Smooth muscle cell (in vitro differentiated cells): Measurements from ENCODE around the gene TTC39C. TPM values are rescaled to one million over a fixed set of nuclear protein-coding genes. Genes with fewer than 3 reads are reported as not detected.

Source experiments
- DNase-seq: peaks from one replicate; lab custom pipeline; 2025; ENCODE audit not compliant: unreplicated experiment; lab: John Stamatoyannopoulos, UW
- H2AFZ ChIP-seq: fragments of 200-600 bp; sonication (generic); 2 replicates; pipeline ENCODE4 v1.6.0; 2016; ENCODE audit warnings: antibody characterized with exemption, low read depth, mild to moderate bottlenecking
- H3F3A ChIP-seq: fragments of 200-600 bp; sonication (generic); 2 replicates; pipeline ENCODE4 v1.6.0; 2017; ENCODE audit warnings: antibody characterized with exemption, low read depth
- H3K27ac ChIP-seq: fragments of 200-600 bp; sonication (generic); 2 replicates; pipeline ENCODE4 v1.5.1; 2016; ENCODE audit warnings: low read depth, mild to moderate bottlenecking
- H3K27me3 ChIP-seq: fragments of 200-600 bp; sonication (generic); 2 replicates; pipeline ENCODE4 v1.6.1; 2016; ENCODE audit warnings: low read depth, mild to moderate bottlenecking
- H3K36me3 ChIP-seq: fragments of 200-600 bp; sonication (generic); 2 replicates; pipeline ENCODE4 v1.5.1; 2016; ENCODE audit warnings: low read depth
- H3K4me1 ChIP-seq: fragments of 200-600 bp; sonication (generic); 2 replicates; pipeline ENCODE4 v1.5.1; 2016; ENCODE audit warnings: low read depth
- H3K4me2 ChIP-seq: fragments of 200-600 bp; sonication (generic); 2 replicates; pipeline ENCODE4 v1.6.0; 2016; ENCODE audit warnings: mild to moderate bottlenecking
- H3K4me3 ChIP-seq: fragments of 200-600 bp; sonication (generic); 2 replicates; pipeline ENCODE4 v1.5.1; 2016; ENCODE audit warnings: mild to moderate bottlenecking
- H3K79me2 ChIP-seq: fragments of 200-600 bp; sonication (generic); 2 replicates; pipeline ENCODE4 v1.6.0; 2016; ENCODE audit warnings: low read depth, mild to moderate bottlenecking
- H3K9ac ChIP-seq: fragments of 200-600 bp; sonication (generic); 2 replicates; pipeline ENCODE4 v1.6.0; 2016; ENCODE audit warnings: low read depth
- H3K9me3 ChIP-seq: fragments of 200-600 bp; sonication (generic); replicated peaks from 2 replicates; pipeline ENCODE4 v1.5.1; 2016; ENCODE audit warnings: low read depth
- H4K20me1 ChIP-seq: fragments of 200-600 bp; sonication (generic); 2 replicates; pipeline ENCODE4 v1.6.0; 2016; ENCODE audit warnings: low read depth
- WGBS: methylation state at CpG from one replicate; pipeline ENCODE4 v1.1.7; 2016; ENCODE audit warnings: low lambda C conversion rate; 5-methylcytosine and 5-hydroxymethylcytosine counted together
- polyA plus RNA-seq: library from polyadenylated mRNA; unstranded; fragments of >200 nt; fragmentation: Nextera tagmentation; extraction: Ambion mirVana; gene quantifications from 2 replicates; pipeline ENCODE4 v1.2.1, GENCODE V29; 2016
- total RNA-seq: library from RNA; depleted of rRNA; stranded (reverse); fragments of >200 nt; gene quantifications from 2 replicates; pipeline ENCODE4 v1.2.3, GENCODE V29; 2014
- TF ChIP-seq, protein P1 (sequence below): fragments of 200-600 bp; sonication (generic); IDR thresholded peaks from 2 replicates; pipeline ENCODE4 v1.5.1; 2017; ENCODE audit warnings: borderline replicate concordance, mild to moderate bottlenecking, antibody characterized with exemption; ENCODE audit not compliant: insufficient read depth, poor library complexity, severe bottlenecking

TTC39C gene
- total and polyA plus RNA-seq, 2 experiments from 2014 or later: 3.1 to 10.4 TPM

DNA sequence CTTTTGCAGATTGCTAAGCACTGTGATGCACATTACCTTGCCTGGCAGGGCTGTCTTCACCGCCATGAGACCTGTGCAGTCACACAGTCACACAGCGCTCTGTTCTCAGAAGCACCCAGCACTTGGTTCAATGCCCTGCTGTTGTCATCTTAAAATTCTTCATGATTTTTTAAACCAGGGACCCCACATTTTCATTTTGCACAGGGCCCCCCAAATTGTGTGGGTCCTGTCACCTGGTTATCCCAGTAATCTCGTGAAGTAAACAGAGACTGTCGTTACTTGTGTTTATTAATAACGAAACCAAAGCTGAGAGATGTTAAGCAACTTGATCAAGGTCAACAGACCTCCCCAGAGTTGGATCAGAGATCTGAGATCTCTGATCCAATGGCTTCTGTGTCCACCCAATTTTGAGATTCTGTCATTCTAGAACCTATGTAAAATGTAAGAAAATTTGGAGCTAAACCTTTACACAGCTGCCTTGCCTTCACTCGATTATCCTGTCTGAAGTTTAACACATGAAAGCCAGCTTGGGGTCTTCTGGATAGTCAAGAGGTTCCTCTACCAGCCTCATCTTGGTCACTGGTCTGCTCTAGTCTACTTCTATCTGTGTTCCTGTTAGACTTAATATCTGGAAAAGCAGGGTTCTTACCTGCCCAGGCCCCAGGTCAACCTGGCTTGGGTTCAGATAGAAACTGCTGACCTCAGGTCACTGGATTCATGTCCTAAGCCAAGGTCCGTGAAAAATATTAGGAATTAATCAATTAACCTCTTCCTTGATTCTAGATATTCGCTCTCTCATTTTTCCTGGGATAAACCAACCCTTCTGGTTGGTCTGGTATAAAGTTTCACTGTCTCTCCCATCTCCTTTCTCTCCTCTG, 13.7 kb upstream of the TTC39C start:
- Histone ChIP-seq H3K27ac (no peak overlapping the region), H3K4me2 (no peak overlapping the region), H3K79me2 (no peaks in the 10 kb centered on the region), H4K20me1 (no peaks in the 10 kb centered on the region), H3K4me3 (no peak overlapping the region), H3K9ac (no peak overlapping the region), H2AFZ (no peak overlapping the region), H3F3A (no peaks in the 10 kb centered on the region), H3K9me3 (no peaks in the 10 kb centered on the region), H3K4me1 (no peaks in the 10 kb centered on the region), H3K36me3 (no peaks in the 10 kb centered on the region), H3K27me3 (no peaks in the 10 kb centered on the region)
- 92% methylated on average over 8 of the region's 8 CpGs for WGBS
- no peak for DNase-seq
- TF ChIP-seq, protein P1, sequence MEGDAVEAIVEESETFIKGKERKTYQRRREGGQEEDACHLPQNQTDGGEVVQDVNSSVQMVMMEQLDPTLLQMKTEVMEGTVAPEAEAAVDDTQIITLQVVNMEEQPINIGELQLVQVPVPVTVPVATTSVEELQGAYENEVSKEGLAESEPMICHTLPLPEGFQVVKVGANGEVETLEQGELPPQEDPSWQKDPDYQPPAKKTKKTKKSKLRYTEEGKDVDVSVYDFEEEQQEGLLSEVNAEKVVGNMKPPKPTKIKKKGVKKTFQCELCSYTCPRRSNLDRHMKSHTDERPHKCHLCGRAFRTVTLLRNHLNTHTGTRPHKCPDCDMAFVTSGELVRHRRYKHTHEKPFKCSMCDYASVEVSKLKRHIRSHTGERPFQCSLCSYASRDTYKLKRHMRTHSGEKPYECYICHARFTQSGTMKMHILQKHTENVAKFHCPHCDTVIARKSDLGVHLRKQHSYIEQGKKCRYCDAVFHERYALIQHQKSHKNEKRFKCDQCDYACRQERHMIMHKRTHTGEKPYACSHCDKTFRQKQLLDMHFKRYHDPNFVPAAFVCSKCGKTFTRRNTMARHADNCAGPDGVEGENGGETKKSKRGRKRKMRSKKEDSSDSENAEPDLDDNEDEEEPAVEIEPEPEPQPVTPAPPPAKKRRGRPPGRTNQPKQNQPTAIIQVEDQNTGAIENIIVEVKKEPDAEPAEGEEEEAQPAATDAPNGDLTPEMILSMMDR: no peak

DNA sequence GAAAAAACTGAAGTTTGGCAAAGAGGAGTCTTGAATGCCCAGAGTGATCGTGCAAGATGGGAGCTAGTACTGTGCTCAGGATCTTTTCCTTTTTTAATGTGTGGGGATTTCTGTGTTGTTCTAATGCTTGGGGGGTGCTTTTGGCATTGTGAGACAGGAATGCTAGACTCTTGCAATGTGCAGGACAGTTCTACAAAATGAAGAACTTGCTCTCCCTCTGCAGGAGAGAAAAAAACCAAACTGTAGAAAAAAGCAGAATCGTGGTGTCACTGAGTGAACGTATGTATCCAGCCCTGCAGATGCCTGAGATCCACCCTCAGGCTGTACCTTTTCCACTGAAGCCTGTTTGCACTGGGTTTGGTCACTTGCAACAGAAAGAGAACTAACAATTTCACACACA, 12.1 kb upstream of the TTC39C start:
- Histone ChIP-seq H2AFZ (no peak overlapping the region), H3K4me2 (no peak overlapping the region), H3K9ac (no peak overlapping the region), H3K27ac (no peak overlapping the region), H3K27me3 (no peaks in the 10 kb centered on the region), H3K4me3 (no peak overlapping the region), H3F3A (no peaks in the 10 kb centered on the region), H3K4me1 (no peaks in the 10 kb centered on the region), H3K79me2 (no peaks in the 10 kb centered on the region), H4K20me1 (no peaks in the 10 kb centered on the region), H3K9me3 (no peaks in the 10 kb centered on the region), H3K36me3 (no peaks in the 10 kb centered on the region)
- no peak for DNase-seq
- 66% methylated on average over 3 of the region's 3 CpGs for WGBS
- TF ChIP-seq, protein P1: no peak

DNA sequence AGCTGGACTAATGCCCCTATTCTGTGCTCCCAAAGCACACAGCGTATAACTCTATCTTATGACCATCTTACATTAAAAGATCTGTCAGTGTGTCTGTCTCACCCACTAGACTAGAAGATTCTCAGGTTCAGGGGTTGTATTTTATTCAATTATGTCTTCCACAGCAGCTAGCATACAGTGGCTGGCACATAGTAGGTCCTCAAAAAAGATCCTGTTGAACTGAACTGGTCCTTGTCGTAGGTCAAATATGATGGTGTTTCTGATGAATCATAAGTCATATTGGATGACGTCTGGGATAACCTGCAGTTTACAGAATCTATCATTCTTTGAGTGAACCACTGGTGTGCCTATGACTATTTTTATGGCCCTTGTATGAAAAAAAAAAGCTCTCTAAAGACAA, 11.3 kb upstream of the TTC39C start:
- Histone ChIP-seq H3K27ac (no peak overlapping the region), H3K9me3 (no peaks in the 10 kb centered on the region), H3F3A (no peaks in the 10 kb centered on the region), H3K4me2 (no peak overlapping the region), H3K79me2 (no peaks in the 10 kb centered on the region), H3K9ac (no peak overlapping the region), H3K4me1 (no peaks in the 10 kb centered on the region), H2AFZ (no peak overlapping the region), H3K36me3 (no peaks in the 10 kb centered on the region), H3K27me3 (no peaks in the 10 kb centered on the region), H3K4me3 (no peak overlapping the region), H4K20me1 (no peaks in the 10 kb centered on the region)
- TF ChIP-seq, protein P1: no peak
- no peak for DNase-seq
- WGBS: 91% methylated on average over 3 of the region's 3 CpGs
